GM21515 (cell line): ENCODE measurements around the gene CASP10.
"Not testable (repeated sequence)": the region's sequence is repeated elsewhere in the genome, so short reads cannot be mapped to it uniquely, and the experiment has no call there.

Experiments
- ATAC-seq: cut with Tn5 transposase; IDR thresholded peaks from one replicate; pipeline ENCODE4 v1.9.1; 2021; ENCODE audit not compliant: unreplicated experiment

CASP10 gene

GRCh38 chr2:201231781-201232466, 49.0 kb downstream of the CASP10 start:
- ATAC-seq = peak; percentile 44

GRCh38 chr2:201232467-201232815, 49.5 kb downstream of the CASP10 start:
- ATAC-seq = no peak

- ATAC-seq = peak; percentile 91
Observed at GRCh38 chr2:201233192-201233811, 50.4 kb downstream of the CASP10 start.

- peak; percentile 21 for ATAC-seq
Observed at GRCh38 chr2:201233812-201234662, 51.1 kb downstream of the CASP10 start.

GRCh38 chr2:201234663-201235135, 51.8 kb downstream of the CASP10 start:
- no peak for ATAC-seq

GRCh38 chr2:201235860-201236811, 53.2 kb downstream of the CASP10 start:
- ATAC-seq = no peak

- ATAC-seq = no peak
Observed at GRCh38 chr2:201237486-201238123, 54.7 kb downstream of the CASP10 start.

- ATAC-seq = not testable (repeated sequence)
Observed at GRCh38 chr2:201239167-201239935, 56.4 kb downstream of the CASP10 start.

GRCh38 chr2:201242571-201243277, 59.8 kb downstream of the CASP10 start:
- ATAC-seq = no peak

GRCh38 chr2:201244829-201245228, 61.9 kb downstream of the CASP10 start:
- no peak for ATAC-seq

- ATAC-seq = no peak
Observed at GRCh38 chr2:201246280-201246679, 63.3 kb downstream of the CASP10 start.

GRCh38 chr2:201248288-201248844, 65.4 kb downstream of the CASP10 start:
- peak; percentile 42 for ATAC-seq

GRCh38 chr2:201249889-201250288, 66.9 kb downstream of the CASP10 start:
- ATAC-seq = no peak

GRCh38 chr2:201250741-201251140, 67.8 kb downstream of the CASP10 start:
- no peak for ATAC-seq

- ATAC-seq = no peak
Observed at GRCh38 chr2:201254081-201254730, 71.3 kb downstream of the CASP10 start.

- ATAC-seq = no peak
Observed at GRCh38 chr2:201255408-201256033, 72.6 kb downstream of the CASP10 start.

GRCh38 chr2:201256082-201256481, 73.1 kb downstream of the CASP10 start:
- no peak for ATAC-seq
